WI38 (cell line): ENCODE results near the gene INSRR.

Experiments used
- H3K4me3 ChIP-seq: 2 replicates; pipeline ENCODE4 v1.5.1; 2011; ENCODE audit warnings: low read depth, mild to moderate bottlenecking, control low read depth, low read length
- TF ChIP-seq, protein P1 (sequence below): IDR thresholded peaks from 2 replicates; pipeline ENCODE4 v1.5.1; 2012; ENCODE audit warnings: low read depth, mild to moderate bottlenecking, control low read depth, low read length

INSRR gene

GRCh38 chr1:156893048-156893953, 34.4 kb upstream of the INSRR start, which contains the start of gene PEAR1:
Gene PEAR1 (plus strand): TSS chr1:156893718. CDS start chr1:156903927, 10,209 bp downstream.
- H3K4me3 ChIP-seq = peak within 1 kb of the TSS; percentile 80
- TF ChIP-seq, protein P1, sequence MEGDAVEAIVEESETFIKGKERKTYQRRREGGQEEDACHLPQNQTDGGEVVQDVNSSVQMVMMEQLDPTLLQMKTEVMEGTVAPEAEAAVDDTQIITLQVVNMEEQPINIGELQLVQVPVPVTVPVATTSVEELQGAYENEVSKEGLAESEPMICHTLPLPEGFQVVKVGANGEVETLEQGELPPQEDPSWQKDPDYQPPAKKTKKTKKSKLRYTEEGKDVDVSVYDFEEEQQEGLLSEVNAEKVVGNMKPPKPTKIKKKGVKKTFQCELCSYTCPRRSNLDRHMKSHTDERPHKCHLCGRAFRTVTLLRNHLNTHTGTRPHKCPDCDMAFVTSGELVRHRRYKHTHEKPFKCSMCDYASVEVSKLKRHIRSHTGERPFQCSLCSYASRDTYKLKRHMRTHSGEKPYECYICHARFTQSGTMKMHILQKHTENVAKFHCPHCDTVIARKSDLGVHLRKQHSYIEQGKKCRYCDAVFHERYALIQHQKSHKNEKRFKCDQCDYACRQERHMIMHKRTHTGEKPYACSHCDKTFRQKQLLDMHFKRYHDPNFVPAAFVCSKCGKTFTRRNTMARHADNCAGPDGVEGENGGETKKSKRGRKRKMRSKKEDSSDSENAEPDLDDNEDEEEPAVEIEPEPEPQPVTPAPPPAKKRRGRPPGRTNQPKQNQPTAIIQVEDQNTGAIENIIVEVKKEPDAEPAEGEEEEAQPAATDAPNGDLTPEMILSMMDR = no peak

DNA sequence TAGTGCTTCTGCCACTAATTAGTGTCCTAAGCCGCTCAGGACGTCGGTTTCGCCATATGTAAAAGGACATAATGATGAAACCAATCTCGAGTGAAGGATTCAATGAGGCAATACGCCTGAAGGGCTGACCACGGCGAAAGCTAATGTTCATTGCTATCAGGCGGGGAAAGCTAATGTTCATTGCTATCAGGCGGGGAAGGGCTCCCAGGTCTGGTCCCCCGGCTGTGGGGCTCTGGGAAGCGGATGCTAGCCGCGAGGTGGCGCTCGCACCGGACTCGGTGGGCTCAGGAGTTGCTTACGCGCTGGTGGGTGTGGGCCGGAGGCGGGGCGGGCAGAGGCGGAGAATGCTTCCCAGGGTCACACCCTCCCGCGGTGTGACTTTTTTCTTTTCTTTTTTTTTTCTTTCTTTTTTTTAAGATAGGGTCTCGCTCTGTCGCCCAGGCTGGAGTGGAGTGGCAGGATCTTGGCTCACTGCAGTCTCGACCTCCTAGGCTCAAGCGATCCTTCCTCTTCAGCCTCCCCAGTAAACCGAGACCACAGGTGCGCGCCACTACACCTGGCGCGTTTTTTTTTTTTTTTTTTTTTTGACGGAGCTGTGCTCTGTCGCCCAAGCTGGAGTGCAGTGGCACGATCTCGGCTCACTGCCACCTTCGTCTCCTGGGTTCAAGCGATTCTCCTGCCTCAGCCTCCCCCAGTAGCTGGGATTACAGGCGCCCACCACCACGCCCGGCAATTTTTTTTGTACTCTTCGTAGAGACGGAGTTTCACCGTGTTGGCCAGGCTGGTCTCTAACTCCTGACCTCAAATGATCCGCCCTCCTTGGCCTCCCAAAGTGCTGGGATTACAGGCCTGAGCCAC, 33.5 kb upstream of the INSRR start:
- H3K4me3 ChIP-seq = peak overlapping the region; percentile 80
- TF ChIP-seq, protein P1 = peak; percentile 75

GRCh38 chr1:156889802-156890580, 31.1 kb upstream of the INSRR start:
- H3K4me3 ChIP-seq = no peak overlapping the region
- TF ChIP-seq, protein P1 = peak; percentile 76

DNA sequence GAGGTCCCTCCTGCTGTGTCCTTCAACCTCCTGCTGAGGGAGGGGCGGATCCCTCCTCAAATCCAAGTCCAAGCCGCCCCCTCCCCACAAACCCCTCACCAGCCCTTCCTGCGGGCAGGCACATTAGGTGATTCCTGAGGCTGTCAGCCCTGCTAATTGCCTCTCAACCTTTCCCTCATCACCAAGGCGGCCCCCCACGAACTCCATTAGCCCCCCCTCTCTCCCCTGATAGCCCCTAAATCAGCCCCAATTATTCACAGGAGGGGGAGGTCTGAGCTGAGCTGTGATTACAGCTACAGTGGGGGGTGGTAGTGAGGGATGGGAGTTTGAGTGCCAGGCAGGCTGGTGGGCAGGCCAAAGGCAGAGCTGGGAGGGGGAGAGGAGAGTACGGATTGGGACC, 28.8 kb upstream of the INSRR start:
- no peak overlapping the region for H3K4me3 ChIP-seq
- TF ChIP-seq, protein P1 = no peak

- H3K4me3 ChIP-seq = no peak overlapping the region
- TF ChIP-seq, protein P1 = no peak
Measured at GRCh38 chr1:156887317-156887716, 28.4 kb upstream of the INSRR start.

GRCh38 chr1:156886583-156887281, 27.8 kb upstream of the INSRR start:
- TF ChIP-seq, protein P1 = no peak
- H3K4me3 ChIP-seq = no peak overlapping the region
